GM12891 (cell line): ENCODE measurements around the gene RUFY2.

ENCODE experiments used
- PAX5 ChIP-seq: IDR thresholded peaks from 2 replicates; pipeline ENCODE4 v1.6.1; 2011; ENCODE audit warnings: low read length, moderate library complexity, mild to moderate bottlenecking; ENCODE audit not compliant: insufficient read depth, severe bottlenecking
- POLR2A ChIP-seq: IDR thresholded peaks from 2 replicates; pipeline ENCODE4 v1.6.1; 2011; ENCODE audit warnings: low read depth, low read length, control low read depth
- POLR2AphosphoS5 ChIP-seq: IDR thresholded peaks from 2 replicates; pipeline ENCODE4 v1.6.1; 2011; ENCODE audit warnings: low read depth, low read length, control low read depth
- POU2F2 ChIP-seq: IDR thresholded peaks from 2 replicates; pipeline ENCODE4 v1.6.1; 2011; ENCODE audit warnings: low read depth, mild to moderate bottlenecking, control low read depth, low read length, moderate library complexity
- SPI1 ChIP-seq: IDR thresholded peaks from 2 replicates; pipeline ENCODE4 v1.6.1; 2011; ENCODE audit warnings: low read depth, low read length, control low read depth
- TAF1 ChIP-seq: IDR thresholded peaks from 2 replicates; pipeline ENCODE4 v1.6.1; 2011; ENCODE audit warnings: low read depth, low read length, control low read depth

- TF ChIP-seq SPI1 (no peak), TAF1 (no peak), POLR2AphosphoS5 (no peak), POLR2A (no peak), PAX5 (no peak), POU2F2 (no peak)
Measured at GRCh38 chr10:68408898-68409518, 1.9 kb upstream of the RUFY2 start.
